ENCODE data around the gene SEC61G.

SEC61G gene

GRCh38 chr7:54764861-54765260 is 5.8 kb upstream of the SEC61G start:
- no peak for DNase-seq (ENCODE audit: low spot score)

- no peak for DNase-seq (ENCODE audit: low spot score)
Observed at GRCh38 chr7:54757711-54758110, 1.3 kb downstream of the SEC61G start.

- DNase-seq (ENCODE audit: low spot score), result no peak
Observed at GRCh38 chr7:54749200-54749599, 9.8 kb downstream of the SEC61G start.

GRCh38 chr7:54747234-54747633 is 11.8 kb downstream of the SEC61G start:
- DNase-seq (ENCODE audit: low spot score), result no peak

GRCh38 chr7:54743580-54743979 is 15.4 kb downstream of the SEC61G start:
- no peak for DNase-seq (ENCODE audit: low spot score)

- DNase-seq (ENCODE audit: low spot score), result no peak
Observed at GRCh38 chr7:54738737-54739136, 20.3 kb downstream of the SEC61G start.

GRCh38 chr7:54729107-54729506 is 29.9 kb downstream of the SEC61G start:
- DNase-seq (ENCODE audit: low spot score), result no peak

- no peak for DNase-seq (ENCODE audit: low spot score)
Observed at GRCh38 chr7:54728411-54728810, 30.6 kb downstream of the SEC61G start.

- no peak for DNase-seq (ENCODE audit: low spot score)
Observed at GRCh38 chr7:54725255-54725654, 33.8 kb downstream of the SEC61G start.

- no peak for DNase-seq (ENCODE audit: low spot score)
Observed at GRCh38 chr7:54722502-54722901, 36.5 kb downstream of the SEC61G start.

GRCh38 chr7:54722026-54722425 is 37.0 kb downstream of the SEC61G start:
- no peak for DNase-seq (ENCODE audit: low spot score)

- peak; percentile 28 for DNase-seq (ENCODE audit: low spot score)
Observed at GRCh38 chr7:54719974-54720373, 39.0 kb downstream of the SEC61G start.

GRCh38 chr7:54719425-54719824 is 39.6 kb downstream of the SEC61G start:
- no peak for DNase-seq (ENCODE audit: low spot score)

- no peak for DNase-seq (ENCODE audit: low spot score)
Observed at GRCh38 chr7:54712820-54713219, 46.2 kb downstream of the SEC61G start.

- no peak for DNase-seq (ENCODE audit: low spot score)
Observed at GRCh38 chr7:54711900-54712595, 47.0 kb downstream of the SEC61G start.

- no peak for DNase-seq (ENCODE audit: low spot score)
Observed at GRCh38 chr7:54709283-54709682, 49.7 kb downstream of the SEC61G start.

GRCh38 chr7:54705436-54705835 is 53.6 kb downstream of the SEC61G start:
- DNase-seq (ENCODE audit: low spot score), result peak; percentile 28

- DNase-seq (ENCODE audit: low spot score), result no peak
Observed at GRCh38 chr7:54704851-54705250, 54.2 kb downstream of the SEC61G start.

Measured in Ammon's horn (tissue), 1 donor.